HG03095 (cell line): ENCODE data around the gene WDR5.

ENCODE experiments used
- ATAC-seq: cut with Tn5 transposase; IDR thresholded peaks from one replicate; pipeline ENCODE4 v1.9.1; 2021; ENCODE audit warnings: moderate library complexity; ENCODE audit not compliant: unreplicated experiment

Gene WDR5

GRCh38 chr9:134172198-134173126, 36.6 kb downstream of the WDR5 start:
- no peak for ATAC-seq

GRCh38 chr9:134173127-134174072, 37.5 kb downstream of the WDR5 start:
- ATAC-seq, result no peak

GRCh38 chr9:134174073-134174449, 38.2 kb downstream of the WDR5 start:
- ATAC-seq, result no peak

GRCh38 chr9:134174526-134175290, 38.8 kb downstream of the WDR5 start:
- ATAC-seq, result no peak

DNA sequence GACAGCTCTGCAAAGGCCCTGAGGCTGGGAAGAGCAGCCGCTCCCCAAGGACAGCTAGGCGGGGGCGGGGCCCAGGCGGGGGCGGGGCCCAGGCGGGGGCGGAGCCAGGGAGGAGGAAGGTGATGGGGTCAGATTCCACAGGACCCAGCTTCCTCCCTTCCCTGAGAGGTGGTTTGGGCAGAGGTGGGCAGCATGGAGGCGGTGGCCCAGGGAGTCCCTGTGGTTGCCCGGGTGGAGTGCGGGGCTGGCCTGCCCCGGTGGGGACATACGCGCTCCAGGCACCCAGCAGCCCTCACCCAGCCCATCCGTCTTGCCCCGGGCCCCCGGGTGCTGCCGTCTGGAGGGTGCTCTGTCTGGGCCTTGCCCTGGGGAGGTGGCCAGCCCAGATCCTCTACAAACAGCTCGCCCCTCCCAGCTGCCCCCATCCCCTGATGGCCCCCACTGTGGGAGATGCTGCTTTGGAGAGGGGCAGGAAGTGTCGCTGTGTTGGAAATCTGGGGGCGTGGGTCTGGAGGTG, 39.5 kb downstream of the WDR5 start:
- ATAC-seq, result no peak

DNA sequence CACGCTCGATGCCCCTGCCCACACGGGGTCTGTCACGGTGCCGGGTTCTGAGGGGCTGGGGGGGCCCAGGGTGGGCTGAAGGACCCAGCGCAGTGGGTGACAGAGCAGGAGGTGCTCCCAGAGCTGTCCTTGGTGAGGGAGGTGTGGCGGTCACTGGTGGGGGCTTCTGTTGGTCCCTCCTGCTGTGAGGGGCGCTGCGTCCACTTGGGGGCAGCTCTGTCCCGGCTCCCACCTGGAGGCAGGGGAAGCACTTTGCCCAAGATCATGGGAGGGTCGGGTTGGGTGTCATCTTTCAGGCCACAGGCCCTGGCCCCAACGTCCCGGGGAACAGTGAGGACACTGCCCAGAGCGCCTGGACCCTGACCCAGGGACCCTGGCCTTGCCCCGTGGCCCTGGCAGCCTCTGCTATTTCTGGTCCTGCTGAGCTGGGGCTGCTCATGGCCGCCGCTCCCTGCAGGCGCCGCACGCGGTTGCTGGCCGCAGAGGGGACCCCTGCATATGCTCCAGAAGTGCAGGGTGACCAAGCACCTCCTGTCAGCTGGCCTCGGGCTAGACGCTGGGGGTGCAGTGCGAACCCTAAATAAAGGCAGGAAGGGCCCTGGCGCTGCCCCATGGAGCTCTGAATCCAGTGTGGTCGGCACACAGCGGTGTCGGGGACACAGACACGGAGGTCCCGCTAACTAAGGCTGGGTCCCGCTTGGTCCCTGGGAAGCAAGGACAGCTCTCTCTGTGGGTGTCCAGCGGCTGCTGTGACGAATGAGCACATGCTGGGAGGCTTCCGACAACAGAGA, 40.1 kb downstream of the WDR5 start:
- no peak for ATAC-seq

DNA sequence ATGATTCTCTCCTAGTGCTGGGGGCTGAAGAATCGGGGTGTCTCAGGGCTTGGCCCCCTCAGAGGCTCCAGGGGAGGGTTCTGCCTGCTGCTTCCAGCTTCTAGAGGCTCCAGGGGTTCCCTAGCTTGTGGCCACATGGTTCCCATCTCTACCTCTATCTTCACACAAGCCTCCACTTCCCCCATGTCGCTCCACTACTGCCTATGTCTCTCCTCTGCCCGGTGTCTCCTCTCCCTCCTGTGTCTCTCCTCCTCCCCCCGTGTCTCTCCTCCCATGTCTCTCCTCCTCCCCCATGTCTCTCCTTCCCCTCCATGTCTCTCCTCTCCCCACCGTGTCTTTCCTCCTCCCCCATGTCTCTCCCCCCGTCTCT, 40.7 kb downstream of the WDR5 start:
- ATAC-seq, result no peak

DNA sequence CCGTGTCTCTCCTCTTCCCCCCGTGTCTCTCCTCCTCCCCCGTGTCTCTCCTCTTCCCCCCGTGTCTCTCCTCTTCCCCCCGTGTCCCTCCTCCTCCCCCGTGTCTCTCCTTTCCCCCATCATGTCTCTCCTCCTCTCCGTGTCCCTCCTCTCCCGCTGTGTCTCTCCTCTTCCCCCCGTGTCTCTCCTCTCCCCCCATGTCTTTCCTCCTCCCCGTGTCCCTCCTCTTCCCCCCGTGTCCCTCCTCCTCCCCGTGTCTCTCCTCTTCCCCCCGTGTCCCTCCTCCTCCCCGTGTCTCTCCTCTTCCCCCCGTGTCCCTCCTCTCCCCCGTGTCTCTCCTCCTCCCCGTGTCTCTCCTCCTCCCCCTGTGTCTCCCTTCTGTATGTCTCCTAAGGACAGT, 41.3 kb downstream of the WDR5 start:
- ATAC-seq, result no peak

DNA sequence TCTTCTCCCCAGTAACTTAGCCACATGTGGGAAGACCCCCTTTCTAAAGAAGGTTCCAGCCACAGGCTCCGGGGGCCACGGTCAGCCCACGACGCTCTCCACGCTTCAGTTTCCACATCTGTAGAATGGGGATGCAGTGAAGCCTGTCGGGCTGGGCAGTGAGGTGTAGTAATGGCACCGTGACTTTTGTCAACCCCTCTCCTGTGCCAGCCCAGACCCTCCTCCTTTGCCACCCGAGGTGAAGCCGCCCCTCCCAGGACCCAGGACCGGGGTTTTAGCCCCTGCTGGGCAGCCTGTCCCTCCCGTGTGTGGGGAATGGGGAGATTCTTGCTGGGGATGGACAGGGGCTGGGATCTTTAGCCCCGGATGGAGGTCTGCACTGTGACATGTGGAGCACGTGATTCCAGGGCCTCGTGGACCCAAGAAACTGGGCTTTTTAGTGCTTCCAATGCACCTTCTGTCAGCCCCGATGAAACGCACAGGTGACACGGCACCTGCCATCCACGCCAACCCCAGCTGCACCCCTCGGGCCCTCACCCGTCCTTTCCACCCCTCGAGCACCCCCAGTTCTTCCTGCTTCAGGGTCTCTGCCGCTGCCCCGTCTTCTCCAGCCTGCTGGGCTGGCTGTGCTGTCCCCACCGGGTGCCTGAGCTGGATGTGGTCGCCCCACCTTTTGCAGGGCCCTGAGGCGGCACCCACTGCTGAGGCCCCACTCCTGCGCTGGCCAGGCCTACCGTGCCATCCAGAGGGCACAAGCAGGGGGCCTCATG, 41.9 kb downstream of the WDR5 start:
- ATAC-seq, result no peak

DNA sequence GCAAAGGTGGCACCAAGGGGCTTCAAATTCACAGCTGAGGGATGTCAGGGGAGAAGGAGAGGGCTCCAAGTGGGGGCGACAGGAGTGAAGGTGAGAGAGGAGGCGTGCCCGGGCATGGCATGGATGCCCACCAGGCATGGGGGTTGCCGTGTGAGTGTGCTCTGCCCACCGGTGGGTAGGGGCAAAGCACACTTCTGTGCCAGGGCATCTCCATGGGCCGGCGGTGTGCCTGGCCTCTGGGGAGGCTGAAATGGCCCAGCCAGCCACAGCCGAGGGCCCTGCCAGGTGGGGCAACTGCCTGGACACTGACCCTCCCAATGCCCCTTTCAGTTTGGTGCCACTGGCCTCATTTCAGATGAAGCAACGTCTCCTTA, 42.5 kb downstream of the WDR5 start:
- no peak for ATAC-seq

DNA sequence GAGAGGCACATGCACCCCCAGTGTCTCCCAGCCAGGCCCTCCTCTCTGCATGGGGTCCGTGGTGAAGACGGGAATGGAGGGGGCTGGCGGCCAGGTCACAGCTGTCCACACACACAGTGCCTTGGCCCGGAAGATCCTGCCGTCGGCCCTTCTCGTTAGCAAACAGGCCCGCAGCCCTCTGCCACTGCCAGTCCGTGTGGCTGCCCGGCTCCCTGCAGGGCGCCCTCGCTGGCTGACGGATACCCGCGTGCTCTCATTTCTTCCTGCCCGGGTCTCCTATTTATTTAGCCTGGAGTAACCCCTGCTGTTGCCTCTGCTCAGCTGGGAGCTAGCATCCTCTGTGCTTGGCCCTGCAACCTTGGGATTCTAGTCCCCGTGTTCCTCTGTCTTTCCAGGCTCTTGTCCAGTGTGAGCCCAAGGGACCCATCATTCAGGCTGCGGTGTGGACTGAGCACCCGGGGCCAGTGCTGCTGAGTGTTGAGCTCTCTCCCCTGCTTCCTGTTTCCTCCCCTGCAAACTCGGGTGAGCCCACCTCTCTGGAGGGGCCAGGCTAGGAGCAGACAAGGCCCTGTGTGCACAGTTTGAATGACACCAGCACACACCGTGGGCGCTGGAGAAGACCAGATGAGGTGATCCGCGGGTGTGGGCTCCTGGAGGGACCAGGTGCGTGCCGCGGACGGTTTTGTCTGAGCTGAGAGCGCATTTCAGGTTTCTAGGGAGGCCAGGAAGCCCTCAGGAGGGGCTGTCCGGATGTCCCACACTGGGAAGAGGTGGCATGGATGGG, 43.1 kb downstream of the WDR5 start:
- no peak for ATAC-seq

DNA sequence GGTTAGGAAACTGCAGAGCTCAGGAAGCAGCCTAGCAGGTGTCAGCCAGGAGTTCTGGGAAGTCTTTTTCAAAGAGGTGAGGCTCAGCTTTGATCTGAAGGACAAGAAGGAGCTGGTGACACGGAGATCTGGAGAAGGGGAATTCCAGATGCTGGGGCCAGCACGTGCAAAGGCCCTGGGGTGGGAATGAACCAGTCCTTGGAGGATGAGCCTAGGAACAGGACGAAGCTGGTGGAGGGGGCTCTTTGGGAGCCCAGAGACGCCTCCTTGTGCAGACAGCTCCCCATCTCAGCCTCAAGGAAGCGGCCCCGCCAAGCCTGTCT, 43.7 kb downstream of the WDR5 start:
- ATAC-seq, result no peak

DNA sequence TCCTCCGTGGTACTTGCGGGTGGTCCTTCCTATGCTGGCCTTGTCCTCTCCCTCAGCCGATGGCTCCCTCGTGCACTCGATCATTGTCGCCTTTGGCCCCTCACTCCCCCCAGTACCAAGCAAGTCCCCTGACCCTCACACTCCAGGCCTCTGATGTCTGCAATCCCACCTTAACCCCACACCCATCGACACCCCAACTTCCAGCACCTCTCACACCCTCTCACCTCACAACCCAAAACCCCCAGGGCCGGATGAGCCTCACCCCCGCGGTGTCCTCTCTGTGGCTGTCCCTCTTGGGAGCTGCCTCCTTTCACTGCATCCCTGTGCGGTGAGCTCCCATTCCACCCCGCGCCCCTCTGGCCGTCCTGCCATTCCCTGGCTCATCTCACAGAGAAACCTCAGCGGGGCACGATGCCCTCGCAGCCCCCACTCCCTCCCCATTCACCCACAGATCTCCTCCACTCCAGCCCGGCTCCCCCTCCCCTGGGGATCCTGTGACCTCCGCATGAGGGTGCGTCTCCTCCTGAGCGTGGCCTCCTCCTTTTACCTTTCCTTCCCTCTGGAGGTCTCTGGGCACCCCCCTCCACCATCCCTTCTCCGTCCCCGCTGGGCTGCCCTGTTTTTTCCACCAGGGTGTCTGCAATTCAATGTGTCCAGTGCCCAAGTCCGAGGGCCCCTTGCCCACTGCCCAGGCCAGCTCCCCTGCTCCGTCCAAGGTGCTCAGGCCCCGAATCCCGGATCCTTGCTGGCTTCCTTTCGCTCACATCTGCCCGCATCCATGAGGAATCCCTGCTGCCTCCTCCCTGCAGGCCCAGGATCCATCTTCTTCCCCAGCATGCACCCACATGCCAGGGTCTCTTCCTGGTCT, 44.3 kb downstream of the WDR5 start:
- ATAC-seq, result no peak

DNA sequence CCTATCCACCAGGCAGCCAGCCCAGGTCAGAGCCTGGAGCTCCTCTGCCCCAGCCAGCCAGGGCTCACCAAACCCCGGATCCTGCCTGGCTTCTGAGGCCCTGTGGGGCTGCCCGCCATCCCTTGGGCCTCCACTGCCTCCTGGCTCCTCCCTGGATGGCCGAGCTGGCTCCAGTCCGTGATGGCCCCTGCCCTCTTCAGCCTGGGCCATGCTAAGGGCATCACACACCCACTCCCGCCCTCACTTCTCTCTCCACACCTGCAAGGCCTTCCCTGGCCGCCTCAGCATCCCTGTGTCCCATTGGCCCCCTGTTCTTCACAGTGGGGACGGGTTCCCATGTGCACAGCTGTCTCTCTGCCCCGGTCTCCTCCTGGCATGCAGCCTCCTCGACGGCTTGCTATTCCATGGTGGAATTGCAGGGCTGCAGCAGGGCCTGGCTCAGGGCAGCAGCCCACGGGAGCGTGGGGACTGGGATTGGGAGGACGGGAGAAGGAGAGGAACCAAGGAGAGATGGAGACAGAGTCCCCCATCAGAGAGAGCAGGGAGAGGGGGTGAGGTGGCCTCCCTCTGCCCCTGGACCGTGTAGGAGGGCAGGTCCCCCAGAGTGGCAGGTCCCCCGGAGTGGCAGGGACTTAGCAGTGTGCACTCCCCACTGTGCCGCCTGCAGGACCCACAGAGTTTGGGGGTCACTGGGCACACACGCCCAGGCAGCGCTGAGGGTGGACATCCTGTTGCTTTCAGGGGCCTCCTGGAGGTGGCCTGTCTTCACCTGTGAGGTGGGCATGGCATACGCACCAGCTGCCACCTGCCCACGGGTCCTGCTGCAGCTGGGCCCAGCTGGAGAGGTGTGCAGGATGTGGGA, 45.1 kb downstream of the WDR5 start:
- ATAC-seq, result no peak

DNA sequence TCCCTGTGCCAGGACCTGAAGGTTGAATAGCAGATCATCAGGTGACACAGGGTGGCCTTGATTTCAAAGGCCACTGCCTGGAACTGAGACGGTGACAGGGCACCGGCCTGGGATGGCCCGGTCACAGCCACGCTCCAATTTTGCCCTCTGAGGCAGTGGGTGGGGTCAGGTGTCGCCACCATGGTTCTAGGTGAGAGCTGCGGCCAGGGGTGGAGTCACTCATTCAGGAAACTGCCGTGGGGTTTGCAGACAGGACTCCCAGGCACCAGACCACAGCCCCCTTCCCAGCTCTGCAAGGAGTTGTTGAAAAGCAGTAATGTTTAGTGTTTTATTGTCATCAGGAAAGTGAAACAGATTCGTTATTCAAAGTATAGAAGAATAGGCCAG, 45.8 kb downstream of the WDR5 start:
- ATAC-seq, result no peak

- no peak for ATAC-seq
Observed at GRCh38 chr9:134182554-134183085, 46.7 kb downstream of the WDR5 start.

- ATAC-seq, result no peak
Observed at GRCh38 chr9:134185536-134186011, 49.7 kb downstream of the WDR5 start.
